GM12873 (cell line): ENCODE data around the gene L3MBTL4.

Source experiments
- TF ChIP-seq, protein P1 (sequence below): IDR thresholded peaks from 2 replicates; pipeline ENCODE4 v1.5.1; 2012; ENCODE audit warnings: low read depth, mild to moderate bottlenecking, moderate library complexity, low read length, control low read depth; ENCODE audit not compliant: insufficient read depth; ENCODE audit errors: missing control alignments

The L3MBTL4 gene

DNA sequence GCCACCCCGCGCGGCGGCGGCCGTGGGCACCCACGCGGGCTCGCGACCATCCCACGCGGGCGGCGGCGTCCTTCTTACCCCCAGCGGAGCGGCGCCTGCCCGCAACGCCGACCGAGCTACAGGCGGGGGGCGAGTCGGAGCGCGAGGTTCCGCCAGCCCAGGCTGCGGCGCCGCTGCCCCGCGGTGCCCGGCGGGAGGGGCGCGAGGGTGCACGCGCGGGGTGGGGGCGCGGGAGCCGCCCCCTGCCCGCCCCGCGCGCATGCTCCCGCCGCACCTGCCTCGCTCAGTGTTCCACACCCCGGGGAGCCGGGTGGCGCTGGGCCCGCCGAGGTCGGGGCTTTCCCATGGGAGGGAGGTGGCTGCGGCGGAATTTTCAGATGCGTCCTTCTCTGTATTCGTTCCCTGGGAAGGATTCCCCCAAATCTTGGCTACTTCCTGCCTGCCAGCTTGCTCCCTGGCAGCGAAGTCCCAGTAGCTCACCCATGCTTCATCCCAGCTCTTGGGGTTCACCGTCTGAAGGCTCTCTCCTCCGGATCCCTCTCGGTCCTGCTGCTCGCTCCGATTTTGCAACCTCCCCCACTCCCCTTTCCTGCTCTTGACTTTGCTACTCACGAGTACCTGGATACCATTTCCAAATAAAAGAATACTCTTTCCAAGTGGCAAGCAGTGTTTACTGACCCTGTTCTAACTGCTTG, at the start of gene L3MBTL4:
L3MBTL4 (minus strand) TSS at position 189 of the 695 bp plus-strand sequence. CDS start 103,286 bp downstream, outside the sequence.
- TF ChIP-seq, protein P1, sequence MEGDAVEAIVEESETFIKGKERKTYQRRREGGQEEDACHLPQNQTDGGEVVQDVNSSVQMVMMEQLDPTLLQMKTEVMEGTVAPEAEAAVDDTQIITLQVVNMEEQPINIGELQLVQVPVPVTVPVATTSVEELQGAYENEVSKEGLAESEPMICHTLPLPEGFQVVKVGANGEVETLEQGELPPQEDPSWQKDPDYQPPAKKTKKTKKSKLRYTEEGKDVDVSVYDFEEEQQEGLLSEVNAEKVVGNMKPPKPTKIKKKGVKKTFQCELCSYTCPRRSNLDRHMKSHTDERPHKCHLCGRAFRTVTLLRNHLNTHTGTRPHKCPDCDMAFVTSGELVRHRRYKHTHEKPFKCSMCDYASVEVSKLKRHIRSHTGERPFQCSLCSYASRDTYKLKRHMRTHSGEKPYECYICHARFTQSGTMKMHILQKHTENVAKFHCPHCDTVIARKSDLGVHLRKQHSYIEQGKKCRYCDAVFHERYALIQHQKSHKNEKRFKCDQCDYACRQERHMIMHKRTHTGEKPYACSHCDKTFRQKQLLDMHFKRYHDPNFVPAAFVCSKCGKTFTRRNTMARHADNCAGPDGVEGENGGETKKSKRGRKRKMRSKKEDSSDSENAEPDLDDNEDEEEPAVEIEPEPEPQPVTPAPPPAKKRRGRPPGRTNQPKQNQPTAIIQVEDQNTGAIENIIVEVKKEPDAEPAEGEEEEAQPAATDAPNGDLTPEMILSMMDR = no peak

DNA sequence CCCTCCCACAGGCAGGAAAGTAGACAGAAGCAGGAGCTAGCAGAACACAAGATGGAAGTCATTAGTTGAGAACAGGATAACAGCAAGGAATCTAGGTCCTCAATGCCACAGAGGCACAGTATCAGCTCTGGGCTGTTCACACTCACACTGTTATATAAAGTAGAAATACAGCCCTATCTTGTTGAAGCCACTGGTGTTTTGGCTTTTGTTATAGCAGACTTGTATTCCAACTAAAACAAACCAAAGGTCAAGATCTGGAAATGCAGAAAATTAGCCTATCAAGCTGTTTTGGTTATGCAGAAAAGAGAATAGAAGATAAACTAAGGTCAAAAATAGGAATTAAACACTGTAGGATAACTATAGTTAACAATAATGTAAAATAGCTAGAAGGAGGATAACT, 37.5 kb upstream of the L3MBTL4 start:
- TF ChIP-seq, protein P1 = no peak

DNA sequence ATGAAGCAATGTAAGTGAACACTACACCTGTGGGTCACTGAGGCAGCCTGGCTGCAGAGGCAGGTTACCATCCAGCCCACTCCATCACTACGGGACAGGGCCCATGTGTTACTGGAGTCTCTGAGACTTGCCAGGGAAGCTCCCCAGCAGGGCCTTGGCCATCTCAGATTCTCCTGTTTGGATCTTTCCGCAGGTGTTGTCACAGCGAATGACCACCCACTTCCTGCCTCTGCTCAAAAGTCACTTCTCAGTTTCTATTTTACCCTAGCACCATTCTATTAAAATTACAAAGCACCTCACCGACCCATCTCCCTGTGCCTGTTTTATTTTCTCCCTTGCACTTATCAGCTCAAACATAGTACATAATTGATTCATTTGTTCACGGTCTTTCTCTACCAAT, 34.5 kb upstream of the L3MBTL4 start:
- TF ChIP-seq, protein P1 = no peak

DNA sequence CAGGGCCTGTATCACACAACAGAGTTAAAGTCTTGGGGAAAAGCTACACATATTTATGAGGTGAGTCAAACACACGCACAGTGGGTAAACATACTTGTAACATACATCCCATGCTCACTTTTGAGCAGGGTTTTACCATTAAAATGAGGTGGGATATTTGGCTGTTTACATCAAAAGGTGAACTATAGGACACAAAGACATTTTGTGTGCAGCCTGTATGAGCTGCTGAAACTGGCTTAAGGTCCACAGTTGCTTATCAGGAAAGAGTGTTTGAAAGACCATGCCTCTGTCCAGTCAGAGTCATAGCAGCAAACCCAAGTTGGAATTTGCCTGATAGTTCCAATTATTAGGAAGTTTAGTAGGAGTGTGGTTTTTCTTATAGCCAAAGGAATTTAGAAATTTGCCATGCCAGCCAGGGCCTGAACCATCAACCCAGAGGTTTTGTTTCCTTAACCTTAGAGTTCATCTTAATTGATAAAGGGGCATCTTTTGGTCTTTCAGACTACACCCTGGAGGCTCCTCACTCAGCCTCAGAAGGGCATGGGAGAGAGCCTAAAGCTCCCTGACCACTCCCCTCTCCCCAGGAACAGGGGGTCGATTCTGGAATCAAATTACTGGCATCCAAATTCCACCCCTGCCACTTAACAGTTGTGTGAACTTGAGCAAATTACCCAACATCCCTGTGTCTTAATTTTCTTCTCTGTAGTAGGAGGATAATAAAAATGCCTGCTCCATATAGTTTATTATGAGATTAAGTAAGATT, 29.9 kb upstream of the L3MBTL4 start:
- TF ChIP-seq, protein P1 = no peak

DNA sequence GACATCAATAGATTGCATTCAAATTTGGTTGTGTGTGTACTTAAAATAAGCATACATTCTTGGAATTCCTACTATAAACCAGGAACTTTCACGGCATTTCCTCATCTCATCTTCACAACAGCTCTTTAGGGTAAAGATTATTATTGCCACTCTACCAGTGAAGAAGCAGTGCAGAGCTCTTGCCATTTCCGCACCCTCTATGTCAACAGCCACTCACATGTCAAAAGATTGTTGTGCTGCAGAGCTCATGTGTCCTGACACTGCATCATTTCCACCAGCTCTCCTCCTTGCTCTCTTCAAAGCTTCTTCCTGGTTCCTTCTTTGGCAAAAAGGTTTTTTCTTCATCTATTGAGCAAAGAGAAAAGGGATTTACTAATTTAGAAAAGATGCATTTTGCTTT, 26.5 kb upstream of the L3MBTL4 start:
- TF ChIP-seq, protein P1 = no peak

DNA sequence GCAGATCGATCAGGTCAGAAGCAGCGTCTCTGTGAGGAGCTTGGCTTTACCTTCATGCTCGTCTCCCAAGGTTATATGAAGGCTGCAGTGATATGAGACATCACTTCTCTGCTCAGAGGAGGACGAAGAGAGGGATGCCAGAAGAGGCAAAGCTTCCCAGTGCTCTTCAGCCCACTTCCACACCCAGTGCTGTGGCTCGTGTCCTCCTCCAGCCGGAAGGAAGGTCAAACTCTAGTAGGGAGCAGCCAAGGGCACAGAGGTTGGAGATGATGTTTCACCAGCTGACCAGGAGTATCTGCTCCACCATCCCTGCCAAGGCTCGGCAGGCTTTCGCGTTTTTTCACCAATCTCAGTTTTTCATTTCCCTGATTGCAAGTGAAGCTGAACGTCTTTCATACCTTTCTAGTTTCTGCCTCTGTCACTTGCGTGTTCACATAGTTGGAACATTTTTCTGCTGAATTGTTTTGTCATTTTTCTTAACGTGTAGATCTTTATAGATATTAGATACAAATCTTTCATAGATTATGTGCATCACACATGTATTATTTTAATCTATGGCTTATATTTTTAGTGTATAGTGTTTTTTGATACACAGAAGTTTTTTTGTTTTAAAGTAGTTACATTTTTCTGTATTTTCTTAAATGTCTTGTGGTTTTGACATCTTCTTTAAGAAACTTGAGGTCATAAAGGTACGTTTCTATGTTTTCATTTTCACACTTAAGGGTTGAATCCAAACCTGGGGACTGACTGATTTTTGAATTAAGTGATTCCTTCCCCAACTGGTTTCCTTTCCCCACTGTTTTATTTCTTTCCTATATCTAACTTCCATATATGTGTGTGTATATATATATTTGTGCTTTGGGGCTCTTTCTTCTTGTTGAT, 23.5 kb upstream of the L3MBTL4 start:
- TF ChIP-seq, protein P1 = no peak

DNA sequence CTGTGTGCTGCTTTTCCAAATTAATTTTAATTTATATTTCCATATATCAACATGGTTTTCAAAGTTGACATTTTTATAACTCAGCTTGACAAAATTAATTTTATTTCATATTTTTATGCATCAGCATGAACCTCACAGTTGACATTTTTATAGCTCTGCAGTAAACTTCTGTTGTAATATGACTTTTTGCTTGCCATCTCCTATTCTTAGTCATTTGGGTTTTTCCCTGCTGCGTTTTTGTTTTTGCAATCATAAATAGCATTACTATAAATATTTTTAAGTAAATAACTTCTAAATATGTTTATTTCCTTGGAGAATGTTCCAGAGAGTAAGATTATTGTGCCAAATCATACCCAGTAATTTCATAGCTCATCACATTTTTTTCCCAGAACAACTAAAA, 21.0 kb upstream of the L3MBTL4 start:
- TF ChIP-seq, protein P1 = no peak
